SU-DHL-6 (cell line): ENCODE results near the gene MYL3.

Experiments
- H2AFZ ChIP-seq: fragments of 200-600 bp; sonication (generic); 2 replicates; pipeline ENCODE4 v1.6.1; 2014; ENCODE audit warnings: low read depth, mild to moderate bottlenecking, moderate library complexity, mixed read lengths, antibody characterized with exemption, low read length; ENCODE audit not compliant: severe bottlenecking
- H3F3A ChIP-seq: fragments of 200-600 bp; shearing (Covaris generic); 2 replicates; pipeline ENCODE4 v1.6.0; 2016; ENCODE audit warnings: antibody characterized with exemption, mild to moderate bottlenecking; ENCODE audit not compliant: insufficient read depth
- H3K27ac ChIP-seq: fragments of 200-600 bp; sonication (generic); 2 replicates; pipeline ENCODE4 v1.5.1; 2016; ENCODE audit warnings: low read depth, mild to moderate bottlenecking, low read length, moderate library complexity, mixed read lengths
- H3K27me3 ChIP-seq: fragments of 200-600 bp; sonication (generic), shearing (Covaris generic); 2 replicates; pipeline ENCODE4 v1.6.0; 2014; ENCODE audit warnings: mild to moderate bottlenecking, low read length
- H3K36me3 ChIP-seq: fragments of 200-600 bp; sonication (generic); 2 replicates; pipeline ENCODE4 v1.6.1; 2014; ENCODE audit warnings: mild to moderate bottlenecking, low read length, mixed read lengths
- H3K4me2 ChIP-seq: fragments of 300-600, 200-600 bp; shearing (Covaris generic), sonication (generic); 2 replicates; pipeline ENCODE4 v1.6.0; 2014; ENCODE audit warnings: low read length, low read depth, mild to moderate bottlenecking; ENCODE audit not compliant: poor library complexity, severe bottlenecking
- H3K4me3 ChIP-seq: fragments of 200-600 bp; sonication (generic); 2 replicates; pipeline ENCODE4 v1.5.1; 2014; ENCODE audit warnings: antibody characterized with exemption, low read length, mild to moderate bottlenecking, mixed read lengths; ENCODE audit not compliant: insufficient read depth, poor library complexity, severe bottlenecking
- H3K79me2 ChIP-seq: fragments of 200-600 bp; sonication (generic); 2 replicates; pipeline ENCODE4 v1.6.1; 2014; ENCODE audit warnings: mild to moderate bottlenecking, low read length, moderate library complexity; ENCODE audit not compliant: insufficient read depth
- H3K9ac ChIP-seq: fragments of 200-600 bp; sonication (generic); 2 replicates; pipeline ENCODE4 v1.7.0; 2014; ENCODE audit warnings: mild to moderate bottlenecking, low read length
- H3K9me2 ChIP-seq: fragments of 200-600 bp; sonication (generic); replicated peaks from 2 replicates; pipeline ENCODE4 v1.6.1; 2014; ENCODE audit warnings: low read length; ENCODE audit not compliant: insufficient read depth
- H3K9me3 ChIP-seq: fragments of 200-600 bp; sonication (generic); 2 replicates; pipeline ENCODE4 v1.6.1; 2014; ENCODE audit warnings: low read length, mixed read lengths; ENCODE audit not compliant: insufficient read depth
- H4K20me1 ChIP-seq: fragments of 200-600 bp; sonication (generic); 2 replicates; pipeline ENCODE4 v1.6.1; 2014; ENCODE audit warnings: low read depth, mild to moderate bottlenecking, antibody characterized with exemption, low read length, moderate library complexity, mixed read lengths
- CTCF ChIP-seq: fragments of 200-600 bp; sonication (generic); IDR thresholded peaks from one replicate; pipeline ENCODE4 v1.5.1; 2017; ENCODE audit warnings: antibody characterized with exemption, mild to moderate bottlenecking, low read length, moderate library complexity; ENCODE audit not compliant: insufficient read depth, poor library complexity, severe bottlenecking
- EZH2phosphoT487 ChIP-seq: fragments of 200-600 bp; sonication (generic), shearing (Covaris generic); conservative IDR thresholded peaks from 2 replicates; pipeline ENCODE4 v1.6.1; 2018; ENCODE audit warnings: mild to moderate bottlenecking, antibody characterized with exemption, low read length, moderate library complexity, mixed read lengths

Gene MYL3

GRCh38 chr3:46844397-46844796, 18.8 kb downstream of the MYL3 start:
- Histone ChIP-seq H3K27ac (no peak overlapping the region), H3F3A (no peaks in the 10 kb centered on the region), H2AFZ (no peak overlapping the region), H3K9ac (no peak overlapping the region), H3K27me3 (no peaks in the 10 kb centered on the region), H3K4me3 (no peak overlapping the region), H3K9me3 (no peaks in the 10 kb centered on the region), H3K9me2 (no peaks in the 10 kb centered on the region), H3K36me3 (no peaks in the 10 kb centered on the region), H4K20me1 (no peaks in the 10 kb centered on the region), H3K4me2 (no peak overlapping the region), H3K79me2 (no peaks in the 10 kb centered on the region)
- TF ChIP-seq CTCF, result no peak
- TF ChIP-seq EZH2phosphoT487, result no peak

GRCh38 chr3:46843508-46843907, 19.7 kb downstream of the MYL3 start:
- Histone ChIP-seq H3K4me3 (no peak overlapping the region), H3K79me2 (no peaks in the 10 kb centered on the region), H3F3A (no peaks in the 10 kb centered on the region)

GRCh38 chr3:46840491-46840890, 22.8 kb downstream of the MYL3 start:
- no peak overlapping the region for H3K9ac ChIP-seq
- H3K4me3 ChIP-seq, result no peak overlapping the region
- H3K27ac ChIP-seq, result no peak overlapping the region
- H2AFZ ChIP-seq, result no peak overlapping the region
- no peaks in the 10 kb centered on the region for H3K9me2 ChIP-seq
- no peak overlapping the region for H3K4me2 ChIP-seq
- H3K9me3 ChIP-seq, result peaks cover 7% of the 10 kb centered on the region; the same call in 1 of the 2 replicates
- no peaks in the 10 kb centered on the region for H4K20me1 ChIP-seq
- H3F3A ChIP-seq, result no peaks in the 10 kb centered on the region
- no peaks in the 10 kb centered on the region for H3K27me3 ChIP-seq
- TF ChIP-seq EZH2phosphoT487, result no peak
- TF ChIP-seq CTCF, result no peak
- H3K79me2 ChIP-seq, result no peaks in the 10 kb centered on the region
- no peaks in the 10 kb centered on the region for H3K36me3 ChIP-seq

More at GRCh38 chr3:46843508-46843907, 19.7 kb downstream of the MYL3 start:
- Histone ChIP-seq H3K9ac (no peak overlapping the region), H3K9me3 (0 out of 2 replicates have a peak, but pooled peaks cover under 1% of the 10 kb centered on the region), H4K20me1 (no peaks in the 10 kb centered on the region), H2AFZ (no peak overlapping the region), H3K36me3 (no peaks in the 10 kb centered on the region), H3K27ac (no peak overlapping the region), H3K9me2 (no peaks in the 10 kb centered on the region), H3K4me2 (no peak overlapping the region), H3K27me3 (no peaks in the 10 kb centered on the region)
- TF ChIP-seq EZH2phosphoT487 (no peak), CTCF (no peak)

GRCh38 chr3:46838301-46838700, 24.9 kb downstream of the MYL3 start:
- H3K9me3 ChIP-seq, result peaks cover 7% of the 10 kb centered on the region; the same call in 1 of the 2 replicates
- H3K79me2 ChIP-seq, result no peaks in the 10 kb centered on the region
- H3K9ac ChIP-seq, result no peak overlapping the region
- H4K20me1 ChIP-seq, result no peaks in the 10 kb centered on the region
- H3K4me2 ChIP-seq, result no peak overlapping the region
- no peak overlapping the region for H2AFZ ChIP-seq
- no peaks in the 10 kb centered on the region for H3K27me3 ChIP-seq
- no peaks in the 10 kb centered on the region for H3K36me3 ChIP-seq
- H3K4me3 ChIP-seq, result no peak overlapping the region
- TF ChIP-seq CTCF (no peak), EZH2phosphoT487 (no peak)
- no peaks in the 10 kb centered on the region for H3K9me2 ChIP-seq
- no peaks in the 10 kb centered on the region for H3F3A ChIP-seq
- no peak overlapping the region for H3K27ac ChIP-seq
